NOMO-1 treated with dmso at 0.1 percent for 144 hours (cell line): ENCODE measurements around the gene CDC42BPB.

Experiments used
- DNase-seq: peaks from one replicate; lab custom pipeline; 2025; ENCODE audit not compliant: unreplicated experiment; lab: John Stamatoyannopoulos, UW

CDC42BPB gene

GRCh38 chr14:103096387-103096786 lies 39.0 kb upstream of the CDC42BPB start:
- no peak for DNase-seq

GRCh38 chr14:103095210-103095778 lies 37.9 kb upstream of the CDC42BPB start:
- no peak for DNase-seq

- DNase-seq: no peak
These were observed 37.3 kb upstream of the CDC42BPB start, which contains the start of gene EXOC3L4 for GRCh38 chr14:103094406-103095209. Gene EXOC3L4, plus strand, starts transcription at chr14:103094725. Its CDS starts 5,495 bp downstream, at chr14:103100220.

- no peak for DNase-seq
These were observed 36.6 kb upstream of the CDC42BPB start for GRCh38 chr14:103093856-103094405.

GRCh38 chr14:103091883-103092222 lies 34.5 kb upstream of the CDC42BPB start:
- DNase-seq: no peak

- peak; percentile 29 for DNase-seq
These were observed 33.9 kb upstream of the CDC42BPB start for GRCh38 chr14:103091041-103091882.

GRCh38 chr14:103090481-103091020 lies 33.2 kb upstream of the CDC42BPB start:
- DNase-seq: no peak

GRCh38 chr14:103089386-103090335 lies 32.3 kb upstream of the CDC42BPB start:
- DNase-seq: no peak

GRCh38 chr14:103088921-103089320 lies 31.6 kb upstream of the CDC42BPB start:
- DNase-seq: no peak

- no peak for DNase-seq
These were observed 30.0 kb upstream of the CDC42BPB start for GRCh38 chr14:103087343-103087835.

GRCh38 chr14:103086771-103087342 lies 29.5 kb upstream of the CDC42BPB start:
- no peak for DNase-seq

GRCh38 chr14:103085106-103086091 lies 28.1 kb upstream of the CDC42BPB start:
- DNase-seq: no peak

GRCh38 chr14:103084021-103084919 lies 26.9 kb upstream of the CDC42BPB start, which contains the start of gene LBHD2:
Gene LBHD2, plus strand, starts transcription at chr14:103084210. Its CDS starts 1,803 bp downstream, at chr14:103086013.
- no peak for DNase-seq

- no peak for DNase-seq
These were observed 24.6 kb upstream of the CDC42BPB start for GRCh38 chr14:103081951-103082350.

- DNase-seq: no peak
These were observed 21.7 kb upstream of the CDC42BPB start for GRCh38 chr14:103078860-103079587.

GRCh38 chr14:103078420-103078749 lies 21.0 kb upstream of the CDC42BPB start:
- peak; percentile 37 for DNase-seq
